Erythroblast (primary cell): ENCODE results near the gene DIAPH2.

Experiments used
- GATA1 ChIP-seq: IDR thresholded peaks from 2 replicates; pipeline ENCODE4 v1.6.1; 2011; ENCODE audit warnings: low read depth, mild to moderate bottlenecking, control low read depth, low read length, moderate library complexity
- POLR2A ChIP-seq: IDR thresholded peaks from 2 replicates; pipeline ENCODE4 v1.6.1; 2011; ENCODE audit warnings: mild to moderate bottlenecking, low read length

- TF ChIP-seq POLR2A = no peak
- no peak for TF ChIP-seq GATA1
Measured at GRCh38 chrX:97284531-97284930, 599.9 kb downstream of the DIAPH2 start.
